HTR-8/SVneo (cell line): ENCODE results near the gene RIN3.

Experiments
- DNase-seq: peaks from one replicate; pipeline ENCODE4 v3.0.0; 2011; ENCODE audit warnings: low spot score, mixed read lengths; ENCODE audit not compliant: insufficient read length
- FAIRE-seq: peaks from 2 replicates; lab custom pipeline; 2011; peaks lifted over from hg19 to GRCh38; lab: Jason Lieb, UNC

The RIN3 gene

GRCh38 chr14:92506231-92506630 lies 7.3 kb upstream of the RIN3 start:
- no peak for DNase-seq
- no peak for FAIRE-seq

DNA sequence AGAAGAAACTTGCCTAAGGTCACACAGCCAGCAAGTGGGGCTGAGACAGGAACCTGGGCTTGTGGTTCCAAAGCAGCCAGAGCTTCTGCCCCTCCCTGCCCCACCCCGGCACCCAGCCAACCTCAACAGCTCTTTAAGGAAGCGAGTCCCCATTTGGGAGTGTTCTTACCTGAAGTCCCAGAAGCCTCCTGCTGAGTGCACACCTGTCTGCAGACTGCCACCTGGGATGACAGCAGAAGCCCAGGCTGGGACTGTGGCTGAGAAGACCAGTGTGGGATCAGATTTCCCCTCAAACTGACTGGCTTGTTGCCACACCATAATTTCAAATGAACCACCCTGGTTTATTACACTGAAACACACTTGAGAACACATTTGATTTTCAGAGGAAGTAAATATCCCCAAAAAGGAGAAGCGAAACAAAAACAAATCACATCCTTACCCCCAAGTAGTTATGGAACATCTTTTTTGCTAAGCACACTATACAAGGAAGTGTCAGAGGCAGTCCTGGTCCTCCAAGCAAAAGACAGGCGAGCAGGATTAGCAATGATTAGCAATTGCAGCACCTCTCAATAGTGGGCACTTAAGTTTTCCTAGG lies 6.3 kb upstream of the RIN3 start:
- DNase-seq (no peak), FAIRE-seq (peak; percentile 42)

GRCh38 chr14:92510972-92511371 lies 2.6 kb upstream of the RIN3 start:
- DNase-seq (no peak), FAIRE-seq (no peak)

- DNase-seq: peak; percentile 82
- peak; percentile 77 for FAIRE-seq
Observed at GRCh38 chr14:92511453-92512238, 1.9 kb upstream of the RIN3 start.

- no peak for FAIRE-seq
- no peak for DNase-seq
Observed at GRCh38 chr14:92512807-92513203, 776 bp upstream of the RIN3 start.

GRCh38 chr14:92513966-92514843 lies 624 bp downstream of the RIN3 start:
- DNase-seq: peak; percentile 24
- peak; percentile 64 for FAIRE-seq

- no peak for FAIRE-seq
- no peak for DNase-seq
Observed at GRCh38 chr14:92514844-92515514, 1.4 kb downstream of the RIN3 start.

DNA sequence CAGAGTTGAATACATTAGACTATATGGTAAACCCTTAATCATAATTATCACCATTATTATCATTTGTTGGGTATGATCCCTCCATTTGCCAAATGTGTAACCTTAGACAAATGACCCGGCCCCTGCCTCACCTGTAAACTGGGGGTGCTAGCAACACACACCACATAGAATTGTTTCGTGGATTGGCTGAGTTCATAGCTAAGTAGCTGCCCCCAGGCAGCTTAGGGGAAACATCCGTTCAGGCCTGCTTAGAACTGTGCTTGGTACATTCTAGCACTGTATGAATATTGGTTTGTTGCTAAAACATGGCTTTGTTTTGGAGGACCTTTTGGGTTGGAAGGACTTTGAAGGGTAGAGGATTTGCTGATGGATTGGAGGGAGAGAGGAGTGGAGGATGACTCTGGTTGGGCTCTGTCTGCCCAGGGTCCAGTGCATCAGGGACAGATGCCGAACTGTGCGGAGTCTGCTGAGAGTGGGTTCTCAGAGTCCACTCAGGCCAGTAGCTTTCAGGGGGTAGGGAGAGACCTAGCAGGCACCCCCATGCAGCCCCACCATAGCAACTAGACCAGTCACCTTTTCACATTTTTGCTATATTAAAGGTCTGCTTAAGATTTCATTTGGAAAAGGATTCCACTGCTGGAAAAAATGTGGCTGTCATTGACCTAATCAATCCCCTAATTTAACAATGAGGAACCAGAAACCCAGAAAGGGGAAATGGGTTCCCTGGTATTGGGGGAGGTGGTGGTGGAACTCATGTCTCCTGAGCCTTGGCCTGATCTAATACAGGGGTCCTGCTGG lies 2.2 kb downstream of the RIN3 start:
- peak; percentile 16 for FAIRE-seq
- no peak for DNase-seq

DNA sequence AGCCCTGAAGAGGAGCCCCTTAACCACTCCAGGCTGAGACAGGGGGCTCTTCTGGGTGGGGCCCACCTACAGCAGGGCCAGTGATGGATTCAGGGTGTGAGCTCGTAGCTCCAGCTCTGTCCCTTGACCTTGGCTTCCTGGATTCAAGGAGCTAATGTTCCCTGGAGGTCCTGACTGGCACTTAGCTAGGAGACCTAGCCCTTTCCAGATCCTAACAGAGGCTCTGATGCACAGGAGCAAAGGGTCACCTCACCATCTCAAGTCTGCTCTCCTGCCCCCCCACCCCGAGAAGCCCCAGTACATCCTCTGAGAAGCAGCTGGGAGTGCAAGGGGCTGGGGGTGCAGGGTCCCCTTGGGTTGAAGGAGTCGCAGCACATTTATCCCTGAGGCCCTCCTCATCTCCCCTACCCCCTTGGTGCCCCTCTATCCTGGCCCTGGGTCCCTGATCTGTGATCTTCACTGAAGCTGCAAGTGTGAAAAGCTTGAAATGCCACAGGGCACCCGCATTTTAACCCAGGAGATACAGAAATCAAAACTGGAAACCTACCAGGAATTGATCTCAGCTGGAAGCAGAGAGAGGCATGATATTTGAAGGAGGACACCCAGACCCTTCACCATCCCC lies 2.9 kb downstream of the RIN3 start:
- DNase-seq: no peak
- no peak for FAIRE-seq

DNA sequence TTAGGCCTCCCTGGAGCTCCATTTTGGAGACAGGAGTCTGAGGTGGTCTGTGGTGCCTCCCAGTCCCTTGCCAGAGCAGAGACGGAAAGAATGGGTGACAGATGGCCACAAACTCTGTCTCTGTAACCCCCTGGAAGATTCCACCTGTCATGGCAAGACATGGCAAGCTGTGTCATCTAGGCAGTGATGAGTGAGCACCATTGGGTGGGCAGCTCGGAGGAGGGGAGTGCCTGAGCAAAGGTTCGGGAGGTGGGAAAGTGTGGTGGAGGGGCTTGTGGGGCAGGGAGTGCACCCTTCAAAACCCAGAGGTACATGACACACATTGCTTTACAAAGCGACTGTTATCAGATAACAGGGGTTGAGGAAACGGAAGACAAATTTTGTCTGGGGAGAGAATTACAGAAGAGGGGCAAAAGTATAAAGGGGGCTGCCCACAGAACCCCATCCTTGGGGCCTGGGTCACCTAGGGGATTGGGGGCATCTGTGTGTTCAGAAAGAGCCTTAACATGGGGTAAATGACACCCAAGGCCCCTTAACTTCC lies 3.5 kb downstream of the RIN3 start:
- DNase-seq: no peak
- FAIRE-seq: no peak

DNA sequence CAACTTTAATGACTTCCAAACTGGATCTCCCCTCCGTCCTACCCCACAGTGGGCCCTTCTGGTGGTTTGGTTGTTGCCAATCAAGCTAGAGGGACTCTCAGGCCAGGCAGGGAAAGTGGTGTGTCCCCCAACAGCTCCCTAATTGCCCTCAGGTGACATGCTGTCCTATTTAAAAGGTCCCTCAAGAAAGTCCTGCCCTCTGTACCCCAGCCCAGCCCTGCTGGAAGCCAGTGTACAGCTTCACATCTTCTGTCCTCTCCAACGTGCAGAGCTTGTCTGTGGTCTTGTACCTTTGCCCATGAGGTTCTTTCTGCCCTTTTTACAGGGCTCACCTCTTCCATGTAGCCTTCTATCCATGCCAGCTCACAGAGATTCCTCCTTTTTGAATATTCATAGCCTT lies 4.2 kb downstream of the RIN3 start:
- no peak for FAIRE-seq

DNA sequence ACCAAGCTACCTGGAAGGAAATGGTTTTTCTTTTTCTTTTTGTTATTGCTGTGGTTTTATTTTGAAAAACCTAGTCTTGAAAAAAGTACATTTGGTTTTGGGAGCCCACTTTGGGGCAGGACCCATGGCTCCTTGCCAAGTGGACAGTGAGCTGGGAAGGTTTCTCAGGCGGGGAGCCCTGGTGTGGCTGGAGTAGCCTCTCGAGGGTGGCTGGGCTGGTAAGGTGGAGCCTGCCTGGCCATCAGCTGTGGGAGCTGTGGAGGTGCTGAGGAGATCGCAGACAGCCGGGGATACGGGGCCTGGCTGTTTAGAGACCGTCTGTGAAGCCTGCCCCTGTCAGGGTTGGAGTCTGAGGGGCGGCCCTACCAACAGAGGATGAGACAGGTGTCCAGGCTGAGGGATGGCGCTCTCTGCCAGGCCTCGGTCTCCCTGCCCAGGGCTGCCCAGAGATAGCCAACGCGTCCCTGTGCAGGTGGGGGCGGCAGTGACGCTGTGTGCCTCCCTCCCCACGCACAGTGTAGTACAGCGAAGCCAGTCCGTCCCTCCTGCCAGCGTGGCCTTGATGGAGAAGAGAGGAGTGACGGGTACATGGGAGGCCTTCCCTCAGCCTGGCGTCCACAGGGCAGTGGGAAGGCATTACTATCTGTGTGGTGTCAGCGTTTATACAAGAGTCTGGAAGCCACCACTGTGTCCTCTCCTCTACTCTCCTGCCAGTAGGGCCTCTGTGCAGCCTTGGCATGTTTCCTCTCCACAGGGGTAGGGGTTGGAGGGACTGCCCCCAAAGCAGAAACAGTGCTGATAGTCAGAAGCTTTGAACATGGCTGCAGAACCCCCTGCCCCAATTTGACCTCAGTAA lies 5.9 kb downstream of the RIN3 start:
- FAIRE-seq (peak; percentile 16), DNase-seq (no peak)

More for the DNA sequence above, 4.2 kb downstream of the RIN3 start:
- DNase-seq: no peak

GRCh38 chr14:92520102-92521057 lies 6.8 kb downstream of the RIN3 start:
- no peak for DNase-seq
- FAIRE-seq: no peak

GRCh38 chr14:92521058-92521415 lies 7.5 kb downstream of the RIN3 start:
- no peak for FAIRE-seq
- DNase-seq: no peak

- DNase-seq (no peak), FAIRE-seq (no peak)
Observed at GRCh38 chr14:92523752-92524151, 10.2 kb downstream of the RIN3 start.

GRCh38 chr14:92524602-92525185 lies 11.1 kb downstream of the RIN3 start:
- FAIRE-seq: no peak
- DNase-seq: no peak
